IPS DF 6.9 (cell line): ENCODE results near the gene ANKRD45.
"Not testable (repeated sequence)": the region's sequence is repeated elsewhere in the genome, so short reads cannot be mapped to it uniquely, and the experiment has no call there.

Source experiments
- DNase-seq: peaks from one replicate; pipeline ENCODE4 v3.0.0-alpha.2; 2013; ENCODE audit warnings: low read depth, low spot score
- H3K27ac ChIP-seq: one replicate; pipeline ENCODE4 v1.5.1; 2013; ENCODE audit warnings: low read length, control low read depth
- H3K27me3 ChIP-seq: 2 replicates; pipeline ENCODE4 v1.6.1; 2013; ENCODE audit warnings: mild to moderate bottlenecking, low read length; ENCODE audit not compliant: control insufficient read depth, insufficient read depth
- H3K36me3 ChIP-seq: 2 replicates; pipeline ENCODE4 v1.6.1; 2013; ENCODE audit warnings: low read length; ENCODE audit not compliant: control insufficient read depth, insufficient read depth
- H3K4me1 ChIP-seq: 2 replicates; pipeline ENCODE4 v1.6.1; 2013; ENCODE audit warnings: low read length; ENCODE audit not compliant: control insufficient read depth, insufficient read depth
- H3K4me3 ChIP-seq: 2 replicates; pipeline ENCODE4 v1.5.1; 2013; ENCODE audit warnings: mild to moderate bottlenecking, low read length
- H3K9me3 ChIP-seq: 2 replicates; pipeline ENCODE4 v1.6.1; 2013; ENCODE audit warnings: low read length, inconsistent platforms; ENCODE audit not compliant: control insufficient read depth, insufficient read depth
- WGBS: extraction: QIAGEN DNeasy Blood & Tissue Kit; methylation state at CpG from one replicate; pipeline ENCODE4 v1.1.7; 2013; ENCODE audit warnings: mixed read lengths, missing lambda C conversion rate; ENCODE audit not compliant: insufficient read length, insufficient coverage; 5-methylcytosine and 5-hydroxymethylcytosine counted together

ANKRD45 gene

GRCh38 chr1:173646656-173647055 lies 23.0 kb downstream of the ANKRD45 start:
- no peaks in the 10 kb centered on the region for H3K36me3 ChIP-seq
- no peak overlapping the region for H3K27ac ChIP-seq
- no peaks in the 10 kb centered on the region for H3K9me3 ChIP-seq
- WGBS: no CpG with 5 or more reads among the region's 3 CpGs
- H3K4me3 ChIP-seq: no peak overlapping the region
- DNase-seq: no peak
- H3K27me3 ChIP-seq: no peaks in the 10 kb centered on the region
- no peaks in the 10 kb centered on the region for H3K4me1 ChIP-seq

GRCh38 chr1:173642450-173643139 lies 27.1 kb downstream of the ANKRD45 start:
- no CpG with 5 or more reads among the region's 4 CpGs for WGBS
- H3K27me3 ChIP-seq, H3K4me1 ChIP-seq, DNase-seq, H3K27ac ChIP-seq, H3K36me3 ChIP-seq, H3K4me3 ChIP-seq, H3K9me3 ChIP-seq: not testable (repeated sequence)

- H3K27me3 ChIP-seq: no peaks in the 10 kb centered on the region
- no peak overlapping the region for H3K27ac ChIP-seq
- H3K9me3 ChIP-seq: peaks cover 3% of the 10 kb centered on the region
- H3K36me3 ChIP-seq: no peaks in the 10 kb centered on the region
- no peak for DNase-seq
- H3K4me3 ChIP-seq: no peak overlapping the region
- WGBS: no CpG with 5 or more reads among the region's 2 CpGs
- H3K4me1 ChIP-seq: no peaks in the 10 kb centered on the region
Observed at GRCh38 chr1:173639102-173639501, 30.5 kb downstream of the ANKRD45 start.

GRCh38 chr1:173638043-173639021 lies 31.3 kb downstream of the ANKRD45 start:
- Histone ChIP-seq H3K36me3 (no peaks in the 10 kb centered on the region), H3K9me3 (peaks cover 3% of the 10 kb centered on the region), H3K27ac (no peak overlapping the region), H3K4me3 (no peak overlapping the region), H3K4me1 (no peaks in the 10 kb centered on the region), H3K27me3 (no peaks in the 10 kb centered on the region)
- DNase-seq: no peak
- WGBS: no CpG with 5 or more reads among the region's 12 CpGs

GRCh38 chr1:173637236-173638042 lies 32.2 kb downstream of the ANKRD45 start:
- no CpG with 5 or more reads among the region's 6 CpGs for WGBS
- DNase-seq, H3K4me3 ChIP-seq: not testable (repeated sequence)

GRCh38 chr1:173635116-173635515 lies 34.5 kb downstream of the ANKRD45 start, which contains the start of gene TEX50:
TEX50 (plus strand) TSS chr1:173635338; CDS start chr1:173635522, 184 bp downstream.
- no peak within 1 kb of the TSS for H3K27ac ChIP-seq

More at GRCh38 chr1:173637236-173638042, 32.2 kb downstream of the ANKRD45 start:
- not testable (repeated sequence) for H3K27me3 ChIP-seq, H3K27ac ChIP-seq, H3K9me3 ChIP-seq, H3K4me1 ChIP-seq, H3K36me3 ChIP-seq

GRCh38 chr1:173628888-173629287 lies 40.8 kb downstream of the ANKRD45 start:
- Histone ChIP-seq H3K36me3 (no peaks in the 10 kb centered on the region), H3K27ac (no peak overlapping the region), H3K27me3 (no peaks in the 10 kb centered on the region), H3K4me3 (no peak overlapping the region), H3K9me3 (no peaks in the 10 kb centered on the region), H3K4me1 (0 out of 2 replicates have a peak, but pooled peaks cover 2% of the 10 kb centered on the region)
- no CpG with 5 or more reads among the region's 3 CpGs for WGBS
- DNase-seq: no peak

More at GRCh38 chr1:173635116-173635515, 34.5 kb downstream of the ANKRD45 start, which contains the start of gene TEX50:
- no peak within 1 kb of the TSS for H3K4me3 ChIP-seq
- H3K4me1 ChIP-seq: no peaks in the 10 kb centered on the region
- no peaks in the 10 kb centered on the region for H3K36me3 ChIP-seq
- no peaks in the 10 kb centered on the region for H3K27me3 ChIP-seq
- no peak for DNase-seq
- no CpG with 5 or more reads among the region's 1 CpG for WGBS
- peaks cover 3% of the 10 kb centered on the region for H3K9me3 ChIP-seq

- Histone ChIP-seq H3K4me3 (no peak overlapping the region), H3K9me3 (no peaks in the 10 kb centered on the region), H3K27me3 (no peaks in the 10 kb centered on the region), H3K4me1 (0 out of 2 replicates have a peak, but pooled peaks cover 2% of the 10 kb centered on the region), H3K36me3 (no peaks in the 10 kb centered on the region), H3K27ac (no peak overlapping the region)
- DNase-seq: no peak
Observed at GRCh38 chr1:173627269-173627668, 42.4 kb downstream of the ANKRD45 start.

- no peak overlapping the region for H3K27ac ChIP-seq
- no peaks in the 10 kb centered on the region for H3K27me3 ChIP-seq
- no peaks in the 10 kb centered on the region for H3K36me3 ChIP-seq
- no CpG with 5 or more reads among the region's 4 CpGs for WGBS
- no peaks in the 10 kb centered on the region for H3K9me3 ChIP-seq
- DNase-seq: no peak
- H3K4me3 ChIP-seq: no peak overlapping the region
- no peaks in the 10 kb centered on the region for H3K4me1 ChIP-seq
Observed at GRCh38 chr1:173616859-173617258, 52.8 kb downstream of the ANKRD45 start.

- H3K4me1 ChIP-seq, H3K4me3 ChIP-seq, H3K27ac ChIP-seq, H3K9me3 ChIP-seq, DNase-seq, H3K27me3 ChIP-seq, H3K36me3 ChIP-seq: not testable (repeated sequence)
- no CpG with 5 or more reads among the region's 32 CpGs for WGBS
Observed at GRCh38 chr1:173613086-173613485, 56.6 kb downstream of the ANKRD45 start.
